Neural cell (in vitro differentiated cells): Measurements from ENCODE around the gene SRF. TPM values are rescaled to one million over a fixed set of nuclear protein-coding genes. Genes with fewer than 3 reads are reported as not detected.

ENCODE experiments used
- H2AFZ ChIP-seq: fragments of 200-600, 300-800 bp; sonication (generic), shearing (Covaris generic); 2 replicates; pipeline ENCODE4 v1.6.0; 2014; ENCODE audit warnings: low read depth, mild to moderate bottlenecking, antibody characterized with exemption, low read length, moderate library complexity
- H3F3A ChIP-seq: fragments of 200-600 bp; shearing (Covaris generic); 2 replicates; pipeline ENCODE4 v1.6.1; 2016; ENCODE audit warnings: mild to moderate bottlenecking, moderate library complexity, mixed read lengths, antibody characterized with exemption, low read length; ENCODE audit not compliant: insufficient read depth, poor library complexity, severe bottlenecking
- H3K27ac ChIP-seq: fragments of 200-600, 300-800 bp; sonication (generic), shearing (Covaris generic); 2 replicates; pipeline ENCODE4 v1.5.1; 2014; ENCODE audit warnings: mild to moderate bottlenecking, low read length, moderate library complexity
- H3K27me3 ChIP-seq: fragments of 300-800, 200-600 bp; sonication (generic), shearing (Covaris generic); 2 replicates; pipeline ENCODE4 v1.6.0; 2014; ENCODE audit warnings: mild to moderate bottlenecking, low read depth, low read length, moderate library complexity; ENCODE audit not compliant: insufficient read depth
- H3K36me3 ChIP-seq: fragments of 300-800, 200-600 bp; sonication (generic), shearing (Covaris generic); 2 replicates; pipeline ENCODE4 v1.5.1; 2014; ENCODE audit warnings: mild to moderate bottlenecking, antibody characterized with exemption, low read length, moderate library complexity; ENCODE audit not compliant: insufficient read depth
- H3K4me2 ChIP-seq: fragments of 300-800, 200-600 bp; sonication (generic), shearing (Covaris generic); 2 replicates; pipeline ENCODE4 v1.6.0; 2014; ENCODE audit warnings: mild to moderate bottlenecking, low read length
- H3K4me3 ChIP-seq: fragments of 300-800, 200-600 bp; sonication (generic), shearing (Covaris generic); 2 replicates; pipeline ENCODE4 v1.5.1; 2014; ENCODE audit warnings: mild to moderate bottlenecking, low read length, moderate library complexity
- H3K79me2 ChIP-seq: fragments of 200-600 bp; shearing (Covaris generic); replicated peaks from 2 replicates; pipeline ENCODE4 v1.6.0; 2014; ENCODE audit warnings: mild to moderate bottlenecking, low read length, moderate library complexity; ENCODE audit not compliant: insufficient read depth
- H3K9ac ChIP-seq: fragments of 300-800, 200-600 bp; sonication (generic), shearing (Covaris generic); 2 replicates; pipeline ENCODE4 v1.6.1; 2016; ENCODE audit warnings: mild to moderate bottlenecking, low read length, mixed read lengths
- H3K9me2 ChIP-seq: fragments of 200-600 bp; shearing (Covaris generic); 2 replicates; pipeline ENCODE4 v1.6.1; 2016; ENCODE audit warnings: mild to moderate bottlenecking, low read length, mixed read lengths; ENCODE audit not compliant: insufficient read depth
- H3K9me3 ChIP-seq: fragments of 200-600, 300-800 bp; sonication (generic), shearing (Covaris generic); 2 replicates; pipeline ENCODE4 v1.6.1; 2016; ENCODE audit warnings: mild to moderate bottlenecking, mixed run types, low read length, moderate library complexity, mixed read lengths
- H4K20me1 ChIP-seq: fragments of 200-600 bp; shearing (Covaris generic); 2 replicates; pipeline ENCODE4 v1.6.1; 2016; ENCODE audit warnings: mild to moderate bottlenecking, mixed run types; ENCODE audit not compliant: insufficient read depth
- EP300 ChIP-seq: fragments of 450-650 bp; conservative IDR thresholded peaks from 2 replicates; pipeline ENCODE4 v1.6.1; 2014; ENCODE audit warnings: antibody characterized with exemption, mild to moderate bottlenecking, moderate library complexity; ENCODE audit not compliant: poor library complexity, severe bottlenecking
- EZH2 ChIP-seq: fragments of 200-600, 300-800 bp; shearing (Covaris generic), sonication (generic); IDR thresholded peaks from 2 replicates; pipeline ENCODE4 v1.6.1; 2014; ENCODE audit warnings: antibody characterized with exemption, low read length, borderline replicate concordance, mild to moderate bottlenecking; ENCODE audit not compliant: insufficient read depth, poor library complexity, severe bottlenecking
- MXI1 ChIP-seq: fragments of 450-650 bp; conservative IDR thresholded peaks from 2 replicates; pipeline ENCODE4 v1.6.1; 2014; ENCODE audit warnings: antibody characterized with exemption, mild to moderate bottlenecking; ENCODE audit not compliant: poor library complexity, severe bottlenecking
- POLR2AphosphoS5 ChIP-seq: IDR thresholded peaks from 2 replicates; pipeline ENCODE4 v1.6.1; 2012
- RAD21 ChIP-seq: fragments of 450-650 bp; conservative IDR thresholded peaks from 2 replicates; pipeline ENCODE4 v1.6.1; 2014; ENCODE audit warnings: antibody characterized with exemption, mild to moderate bottlenecking, moderate library complexity
- REST ChIP-seq: IDR thresholded peaks from 2 replicates; pipeline ENCODE4 v1.6.1; 2012; ENCODE audit warnings: borderline replicate concordance
- SMC3 ChIP-seq: fragments of 450-650 bp; conservative IDR thresholded peaks from 2 replicates; pipeline ENCODE4 v1.6.1; 2014; ENCODE audit warnings: antibody characterized with exemption, mild to moderate bottlenecking, moderate library complexity; ENCODE audit not compliant: poor library complexity
- TAF1 ChIP-seq: IDR thresholded peaks from 2 replicates; pipeline ENCODE4 v1.6.1; 2012; ENCODE audit warnings: low read depth
- polyA plus RNA-seq: library from polyadenylated mRNA; depleted of rRNA; stranded (reverse); fragments of >200 nt; gene quantifications from 2 replicates; pipeline ENCODE4 v1.2.3, GENCODE V29; 2014
- TF ChIP-seq, protein P1 (sequence below): fragments of 450-650 bp; IDR thresholded peaks from 2 replicates; pipeline ENCODE4 v1.5.1; 2014; ENCODE audit warnings: antibody characterized with exemption, mild to moderate bottlenecking, moderate library complexity; ENCODE audit not compliant: poor library complexity, severe bottlenecking

Gene SRF
- polyA plus RNA-seq, 1 donor from 2014 or later: 24.8 TPM

DNA sequence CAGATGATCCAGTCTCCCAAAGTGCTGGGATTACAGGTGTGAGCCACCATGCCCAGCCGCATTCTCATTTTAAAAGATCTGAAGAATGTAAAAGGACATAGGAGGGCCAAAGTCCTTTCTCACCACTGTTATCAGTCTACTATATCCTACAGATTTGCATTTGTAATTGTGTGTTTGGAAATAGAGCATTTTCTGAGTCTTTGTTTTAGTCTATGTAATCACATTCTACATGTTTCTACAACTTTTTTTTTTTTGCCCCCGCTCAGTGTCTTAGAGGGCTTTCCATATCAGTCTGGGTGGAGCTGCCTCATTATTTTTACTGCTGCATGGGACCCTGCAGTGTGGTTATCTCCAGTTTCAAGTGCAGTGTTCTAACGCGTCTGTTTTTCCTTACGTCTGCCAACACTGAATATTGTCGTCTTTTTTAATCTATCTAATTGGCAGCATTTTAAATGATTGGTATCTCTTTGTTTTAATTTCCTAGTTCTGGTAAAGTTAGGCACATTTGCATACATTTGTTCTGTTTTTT is 18.8 kb downstream of the SRF start:
- Histone ChIP-seq H3K4me3 (no peak overlapping the region), H3K36me3 (peaks cover 6% of the 10 kb centered on the region), H3K27me3 (no peaks in the 10 kb centered on the region), H3K79me2 (no peaks in the 10 kb centered on the region), H2AFZ (no peak overlapping the region), H3K27ac (no peak overlapping the region), H3K9me3 (no peaks in the 10 kb centered on the region), H3K9ac (no peak overlapping the region), H3F3A (no peaks in the 10 kb centered on the region), H3K9me2 (no peaks in the 10 kb centered on the region), H4K20me1 (no peaks in the 10 kb centered on the region), H3K4me2 (no peak overlapping the region)
- TF ChIP-seq, protein P1, sequence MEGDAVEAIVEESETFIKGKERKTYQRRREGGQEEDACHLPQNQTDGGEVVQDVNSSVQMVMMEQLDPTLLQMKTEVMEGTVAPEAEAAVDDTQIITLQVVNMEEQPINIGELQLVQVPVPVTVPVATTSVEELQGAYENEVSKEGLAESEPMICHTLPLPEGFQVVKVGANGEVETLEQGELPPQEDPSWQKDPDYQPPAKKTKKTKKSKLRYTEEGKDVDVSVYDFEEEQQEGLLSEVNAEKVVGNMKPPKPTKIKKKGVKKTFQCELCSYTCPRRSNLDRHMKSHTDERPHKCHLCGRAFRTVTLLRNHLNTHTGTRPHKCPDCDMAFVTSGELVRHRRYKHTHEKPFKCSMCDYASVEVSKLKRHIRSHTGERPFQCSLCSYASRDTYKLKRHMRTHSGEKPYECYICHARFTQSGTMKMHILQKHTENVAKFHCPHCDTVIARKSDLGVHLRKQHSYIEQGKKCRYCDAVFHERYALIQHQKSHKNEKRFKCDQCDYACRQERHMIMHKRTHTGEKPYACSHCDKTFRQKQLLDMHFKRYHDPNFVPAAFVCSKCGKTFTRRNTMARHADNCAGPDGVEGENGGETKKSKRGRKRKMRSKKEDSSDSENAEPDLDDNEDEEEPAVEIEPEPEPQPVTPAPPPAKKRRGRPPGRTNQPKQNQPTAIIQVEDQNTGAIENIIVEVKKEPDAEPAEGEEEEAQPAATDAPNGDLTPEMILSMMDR: no peak
- TF ChIP-seq SMC3 (no peak), EZH2 (no peak), MXI1 (no peak), TAF1 (no peak), RAD21 (no peak), REST (no peak)

DNA sequence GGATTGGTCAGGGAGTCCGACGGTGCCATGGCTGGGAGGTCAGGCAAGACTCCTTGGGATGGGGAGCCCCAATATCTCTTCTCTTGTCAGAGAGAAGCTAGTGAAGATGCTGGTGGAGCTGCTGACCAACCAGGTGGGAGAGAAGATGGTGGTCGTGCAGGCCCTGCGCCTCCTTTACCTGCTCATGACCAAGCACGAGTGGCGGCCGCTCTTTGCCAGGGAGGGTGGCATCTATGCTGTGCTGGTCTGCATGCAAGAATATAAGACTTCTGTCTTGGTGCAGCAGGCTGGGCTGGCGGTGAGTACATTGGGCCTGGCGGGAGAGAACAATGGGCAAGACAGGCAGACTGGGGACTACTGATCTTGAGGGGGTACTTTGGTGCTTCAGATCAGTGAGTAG is 21.8 kb downstream of the SRF start:
- H3K4me3 ChIP-seq: no peak overlapping the region
- TF ChIP-seq SMC3 (no peak), REST (no peak), RAD21 (no peak), POLR2AphosphoS5 (no peak), EP300 (no peak), MXI1 (no peak), EZH2 (no peak)
- TF ChIP-seq, protein P1: no peak
- H2AFZ ChIP-seq: no peak overlapping the region
- H3K9me3 ChIP-seq: no peaks in the 10 kb centered on the region
- no peaks in the 10 kb centered on the region for H3K27me3 ChIP-seq
- no peaks in the 10 kb centered on the region for H3F3A ChIP-seq
- no peak overlapping the region for H3K9ac ChIP-seq
- H3K36me3 ChIP-seq: no peaks in the 10 kb centered on the region
- H3K9me2 ChIP-seq: no peaks in the 10 kb centered on the region
- no peaks in the 10 kb centered on the region for H4K20me1 ChIP-seq
- no peak overlapping the region for H3K4me2 ChIP-seq
- H3K27ac ChIP-seq: no peak overlapping the region
- no peaks in the 10 kb centered on the region for H3K79me2 ChIP-seq
